ENCODE results near the gene SGK2.

Gene SGK2

DNA sequence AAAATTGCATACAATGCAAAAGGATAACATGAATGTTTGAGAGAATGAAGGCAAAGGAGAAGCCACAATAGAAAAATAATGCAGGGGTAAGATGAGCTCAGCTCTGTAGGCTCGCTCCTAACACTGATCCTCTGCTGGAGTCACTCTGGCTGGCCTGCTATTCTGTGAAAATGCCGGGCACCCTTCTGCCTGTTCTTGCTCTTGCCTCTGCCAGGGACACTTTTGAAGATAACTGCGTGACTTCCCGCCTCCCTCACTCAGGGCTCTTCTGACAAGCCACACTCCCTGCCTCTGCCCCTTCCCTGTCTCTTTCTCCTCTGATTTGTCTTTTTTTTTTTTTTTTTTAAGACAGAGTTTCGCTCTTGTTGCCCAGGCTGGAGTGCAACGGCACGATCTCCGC lies 72.8 kb downstream of the SGK2 start:
- no peaks in the 10 kb centered on the region for H3K79me2 ChIP-seq (ENCODE audit: insufficient read depth, low read length)
- no peak for ATAC-seq (ENCODE audit: insufficient read depth, low read depth)
- H3K27me3 ChIP-seq (ENCODE audit: insufficient read depth, low read length, poor library complexity): no peaks in the 10 kb centered on the region
- no peak for DNase-seq
- H3K4me3 ChIP-seq (ENCODE audit: low read depth in 1 of 2, low read length in 2 of 2): no peak overlapping the region
- no peak overlapping the region for H2AFZ ChIP-seq (ENCODE audit: low read depth, low read length)
- H3K4me1 ChIP-seq (ENCODE audit: insufficient read depth, low read length): no peaks in the 10 kb centered on the region
- H3K36me3 ChIP-seq (ENCODE audit: insufficient read depth, low read length): peaks cover 17% of the 10 kb centered on the region
- H3K4me2 ChIP-seq (ENCODE audit: insufficient read depth, low read length): no peak overlapping the region
- no peaks in the 10 kb centered on the region for H4K20me1 ChIP-seq (ENCODE audit: insufficient read depth, low read length)
- no peak overlapping the region for H3K9ac ChIP-seq (ENCODE audit: low read depth, low read length)
- H3K9me3 ChIP-seq (ENCODE audit: insufficient read depth, low read length, severe bottlenecking): no peaks in the 10 kb centered on the region
- no peak overlapping the region for H3K27ac ChIP-seq (ENCODE audit: low read length)
- TF ChIP-seq, protein P1, sequence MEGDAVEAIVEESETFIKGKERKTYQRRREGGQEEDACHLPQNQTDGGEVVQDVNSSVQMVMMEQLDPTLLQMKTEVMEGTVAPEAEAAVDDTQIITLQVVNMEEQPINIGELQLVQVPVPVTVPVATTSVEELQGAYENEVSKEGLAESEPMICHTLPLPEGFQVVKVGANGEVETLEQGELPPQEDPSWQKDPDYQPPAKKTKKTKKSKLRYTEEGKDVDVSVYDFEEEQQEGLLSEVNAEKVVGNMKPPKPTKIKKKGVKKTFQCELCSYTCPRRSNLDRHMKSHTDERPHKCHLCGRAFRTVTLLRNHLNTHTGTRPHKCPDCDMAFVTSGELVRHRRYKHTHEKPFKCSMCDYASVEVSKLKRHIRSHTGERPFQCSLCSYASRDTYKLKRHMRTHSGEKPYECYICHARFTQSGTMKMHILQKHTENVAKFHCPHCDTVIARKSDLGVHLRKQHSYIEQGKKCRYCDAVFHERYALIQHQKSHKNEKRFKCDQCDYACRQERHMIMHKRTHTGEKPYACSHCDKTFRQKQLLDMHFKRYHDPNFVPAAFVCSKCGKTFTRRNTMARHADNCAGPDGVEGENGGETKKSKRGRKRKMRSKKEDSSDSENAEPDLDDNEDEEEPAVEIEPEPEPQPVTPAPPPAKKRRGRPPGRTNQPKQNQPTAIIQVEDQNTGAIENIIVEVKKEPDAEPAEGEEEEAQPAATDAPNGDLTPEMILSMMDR (IDR thresholded peaks at IDR 0.05; ENCODE audit: borderline replicate concordance, extremely low read depth, low read length, poor library complexity, severe bottlenecking): no peak
- TF ChIP-seq EZH2 (IDR thresholded peaks at IDR 0.05; ENCODE audit: borderline replicate concordance, low read depth, low read length, severe bottlenecking): no peak
